Psoas muscle (tissue), 8 donors: Measurements from ENCODE around the gene LY9. TPM values are rescaled to one million over a fixed set of nuclear protein-coding genes. Genes with fewer than 3 reads are reported as not detected.
"Not testable (repeated sequence)": the region's sequence is repeated elsewhere in the genome, so short reads cannot be mapped to it uniquely, and the experiment has no call there.

Experiments used
- ATAC-seq, 4 donors: fragments of 200-7000 bp; cut with Tn5 transposase; one replicate each; pipeline ENCODE4 v1.9.1; 2020; ENCODE audit warnings: moderate library complexity in 3 of 4, mild to moderate bottlenecking in 2 of 4
- DNase-seq, 2 donors: peaks; one replicate each; pipeline ENCODE4 v3.0.0-alpha.2; 2020
- H3K27ac ChIP-seq: fragments of 200-600 bp; one replicate; pipeline ENCODE4 v1.8.0; 2022
- H3K27me3 ChIP-seq, 3 donors: fragments of 200-600 bp in 1 of 3; one replicate each; pipeline versions ENCODE4 v1.6.1 to v1.8.0; 2013 to 2022; ENCODE audit warnings: low read length in 2 of 3, mild to moderate bottlenecking in 2 of 3, moderate library complexity in 1 of 3; ENCODE audit not compliant: insufficient read depth in 3 of 3
- H3K36me3 ChIP-seq, 2 donors: fragments of 200-600 bp in 1 of 2; one replicate each; pipeline versions ENCODE4 v1.6.1 to v1.8.0; 2013 to 2022; ENCODE audit warnings: low read depth in 1 of 2, mild to moderate bottlenecking in 1 of 2, moderate library complexity in 1 of 2; ENCODE audit not compliant: insufficient read depth in 1 of 2
- H3K4me1 ChIP-seq: fragments of 200-600 bp; one replicate; pipeline ENCODE4 v1.8.0; 2022
- H3K4me3 ChIP-seq: fragments of 200-600 bp; one replicate; pipeline ENCODE4 v1.8.0; 2022; ENCODE audit warnings: mild to moderate bottlenecking
- H3K9me3 ChIP-seq: fragments of 200-600 bp; one replicate; pipeline ENCODE4 v1.8.0; 2022
- CTCF ChIP-seq: fragments of 200-600 bp; IDR thresholded peaks from one replicate; pipeline ENCODE4 v1.8.0; 2022; ENCODE audit warnings: antibody characterized with exemption
- WGBS, 3 donors: extraction: QIAGEN DNeasy Blood & Tissue Kit; methylation state at CpG; one replicate each; pipeline versions ENCODE4 v1.1.6 to v1.1.7; 2013; 5-methylcytosine and 5-hydroxymethylcytosine counted together
- intact Hi-C, 2 donors: fragments of 100-400 bp; cut with DNase I; formaldehyde crosslinking; loops; one replicate each; pipeline versions ENCODE4 v1.11.0 to v1.14.2; 2022
- polyA plus RNA-seq, 3 donors: library from polyadenylated mRNA; stranded (reverse); fragments of 200-250 nt; gene quantifications; one replicate each; pipeline ENCODE4 v1.2.3, GENCODE V29; 2013
- total RNA-seq, 4 donors: library from RNA; stranded (reverse); fragmentation: NEBNext Ultra II Directional in 2 of 4; extraction: Animal tissue kit (Norgen Biotek cat#: 25700) in 2 of 4; gene quantifications; one replicate each; pipeline versions ENCODE4 v1.2.1 to v1.2.4, GENCODE V29; 2021 to 2023
- donor health status: healthy with polysubstance abuse.
- donor health status: DM: no; HTN: no; CAD: no; lungs with moderate emphysema.
- donor health status: Bipolar disorder and iron deficiency.
- donor health status: healthy.
- donor health status: DM: yes; HTN: yes; CAD: no.
- donor health status: DM: no; HTN: no; CAD: no.
- donor health status: DM: no; HTN: no; CAD: no.
- donor health status: DM: yes; HTN: yes; CAD: no.

Gene LY9
- total and polyA plus RNA-seq, 7 donors, result 0.06 to 0.49 (median 0.27) TPM; not detected in 2

- H3K4me1 ChIP-seq, result no peaks in the 10 kb centered on the region
- intact Hi-C loops, result no loop called here
- H3K9me3 ChIP-seq, result no peaks in the 10 kb centered on the region
- peak; percentile 10 for TF ChIP-seq CTCF
- H3K36me3 ChIP-seq, result no peaks in the 10 kb centered on the region
- DNase-seq, result no peak
- no peak for ATAC-seq
- no peaks in the 10 kb centered on the region for H3K27me3 ChIP-seq
- no peak overlapping the region for H3K4me3 ChIP-seq
- WGBS, 3 donors, result 78 to 85% (median 84%) methylated on average over 17 to 18 of the region's 18 CpGs
- H3K27ac ChIP-seq, result no peak overlapping the region
Observed at GRCh38 chr1:160779626-160780397, 16.2 kb upstream of the LY9 start.

- Histone ChIP-seq H3K27me3 (no peaks in the 10 kb centered on the region), H3K4me1 (no peaks in the 10 kb centered on the region), H3K36me3 (no peaks in the 10 kb centered on the region), H3K9me3 (no peaks in the 10 kb centered on the region), H3K4me3 (no peak overlapping the region), H3K27ac (no peak overlapping the region)
- ATAC-seq (no peak), DNase-seq (no peak)
- no peak for TF ChIP-seq CTCF
- 73 to 84% (median 73%) methylated on average over 2 of the region's 2 CpGs for WGBS, 3 donors
- intact Hi-C loops, result no loop called here
Observed at GRCh38 chr1:160780398-160780755, 15.6 kb upstream of the LY9 start.

GRCh38 chr1:160781186-160781766, 14.7 kb upstream of the LY9 start:
- 74 to 76% (median 74%) methylated on average over 8 of the region's 8 CpGs for WGBS, 3 donors
- Histone ChIP-seq H3K27ac (no peak overlapping the region), H3K9me3 (no peaks in the 10 kb centered on the region), H3K4me1 (no peaks in the 10 kb centered on the region), H3K36me3 (no peaks in the 10 kb centered on the region), H3K27me3 (no peaks in the 10 kb centered on the region), H3K4me3 (no peak overlapping the region)
- intact Hi-C loops, result no loop called here
- DNase-seq (no peak), ATAC-seq (no peak)
- TF ChIP-seq CTCF, result no peak

GRCh38 chr1:160781914-160782689, 13.9 kb upstream of the LY9 start:
- 68 to 75% (median 74%) methylated on average over 9 of the region's 9 CpGs for WGBS, 3 donors
- H3K9me3 ChIP-seq, result no peaks in the 10 kb centered on the region
- no peaks in the 10 kb centered on the region for H3K27me3 ChIP-seq
- intact Hi-C loops, result no loop called here
- no peak for TF ChIP-seq CTCF
- no peak overlapping the region for H3K4me3 ChIP-seq
- no peaks in the 10 kb centered on the region for H3K4me1 ChIP-seq
- no peak for ATAC-seq
- no peaks in the 10 kb centered on the region for H3K36me3 ChIP-seq
- no peak overlapping the region for H3K27ac ChIP-seq
- DNase-seq, result no peak

- ATAC-seq, H3K4me3 ChIP-seq, H3K27me3 ChIP-seq, intact Hi-C loops, H3K9me3 ChIP-seq, H3K36me3 ChIP-seq, H3K27ac ChIP-seq, H3K4me1 ChIP-seq, DNase-seq: not testable (repeated sequence)
- WGBS, 3 donors, result 87 to 91% (median 88%) methylated on average over 19 to 23 of the region's 25 CpGs
Observed at GRCh38 chr1:160782988-160783765, 12.8 kb upstream of the LY9 start.
